ENCODE measurements around the gene ZFP36L2.

The ZFP36L2 gene

DNA sequence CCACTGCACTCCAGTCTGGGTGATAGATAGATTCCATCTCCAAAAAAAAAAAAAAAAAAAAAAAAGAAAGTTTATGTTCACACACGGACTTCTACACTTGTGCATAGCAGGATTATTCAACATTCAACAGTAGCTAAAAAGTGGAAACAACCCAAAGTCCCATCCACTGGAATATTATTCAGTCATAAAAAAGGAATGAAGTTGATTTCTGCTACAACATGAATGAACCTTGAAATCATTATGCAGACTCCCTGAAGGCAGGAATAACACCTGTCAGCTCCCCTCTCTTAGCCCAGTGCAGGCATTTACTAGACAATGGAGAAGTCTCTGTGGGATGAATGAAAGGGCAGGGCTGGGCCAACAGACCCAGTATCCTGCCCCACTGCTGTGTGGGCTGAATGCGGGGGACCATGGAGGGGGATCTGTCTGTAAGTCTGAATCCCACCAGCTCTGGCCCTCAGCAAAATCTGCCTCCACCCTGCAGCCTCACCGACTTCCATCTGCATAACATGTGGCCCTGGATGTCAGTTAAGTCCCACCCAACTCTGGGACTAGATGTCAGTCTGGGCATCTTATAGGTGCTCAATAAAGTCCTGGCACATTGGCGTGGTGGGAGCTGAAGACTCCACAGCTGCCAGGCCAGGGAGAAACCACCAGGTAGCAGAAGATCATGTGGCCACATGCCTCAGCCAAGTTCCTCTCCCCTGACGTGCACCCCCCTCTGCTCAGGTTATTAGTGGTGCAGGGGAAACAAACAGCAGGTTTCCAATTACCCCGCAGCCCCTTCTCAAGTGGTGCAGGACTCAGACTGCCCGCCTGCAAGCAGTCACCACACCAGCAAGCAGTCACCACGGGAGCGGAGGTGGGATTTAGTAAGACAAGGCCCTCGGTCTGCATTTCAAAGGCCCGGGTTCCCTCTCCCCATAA, 8.9 kb downstream of the ZFP36L2 start:
- TF ChIP-seq POLR2A (IDR thresholded peaks at IDR 0.05; ENCODE audit: low read depth, low read length) = no peak
- no peak for DNase-seq (ENCODE audit: insufficient read length, low spot score)
- no peak for FAIRE-seq

DNA sequence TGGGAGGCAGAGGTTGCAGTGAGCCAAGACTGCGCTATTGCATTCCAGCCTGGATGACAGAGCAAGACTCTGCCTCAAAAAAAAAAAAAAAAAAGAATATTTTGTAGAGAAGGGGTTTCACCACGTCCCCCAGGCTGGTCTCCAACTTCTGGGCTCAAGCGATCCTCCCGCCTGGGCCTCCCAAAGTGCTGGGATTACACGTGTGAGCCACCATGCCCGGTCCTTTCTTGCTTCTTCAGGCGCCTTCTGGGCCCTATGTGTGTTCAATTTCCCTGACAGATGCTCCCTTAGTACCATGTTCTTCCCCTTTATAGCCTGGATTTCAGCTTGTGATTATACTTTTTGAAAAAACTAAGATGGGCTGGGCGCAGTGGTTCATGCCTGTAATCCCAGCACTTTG, 9.8 kb downstream of the ZFP36L2 start:
- DNase-seq (ENCODE audit: insufficient read length, low spot score) (no peak), FAIRE-seq (no peak)
- TF ChIP-seq POLR2A (IDR thresholded peaks at IDR 0.05; ENCODE audit: low read depth, low read length) = no peak

DNA sequence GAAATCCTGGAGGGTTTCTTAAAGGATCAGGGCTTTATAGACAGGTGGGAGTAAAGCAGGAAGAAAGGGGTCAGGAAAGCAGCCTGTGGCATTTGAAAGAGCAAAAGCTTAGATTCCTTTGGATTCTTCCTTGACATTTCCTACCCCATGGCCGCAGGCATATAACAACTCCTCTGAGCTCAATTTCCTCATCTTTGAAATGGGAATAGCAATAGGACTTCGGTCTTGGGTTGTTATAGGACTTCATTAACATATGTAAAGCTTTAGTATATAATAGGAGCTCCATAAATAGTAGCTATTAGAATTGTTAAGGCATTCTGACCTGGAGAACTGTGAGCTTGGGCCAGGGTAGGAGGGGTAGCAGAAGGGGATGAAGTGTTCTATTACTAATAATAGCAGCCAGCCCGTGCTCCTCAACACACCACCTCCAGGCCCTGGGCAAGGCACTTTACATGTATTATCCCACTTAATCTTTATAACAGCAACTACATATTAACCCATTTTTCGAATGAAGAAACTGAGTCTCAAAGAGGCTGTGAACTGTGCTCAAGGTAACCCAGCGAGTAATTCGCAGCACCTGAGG, 10.6 kb downstream of the ZFP36L2 start:
- no peak for FAIRE-seq
- no peak for TF ChIP-seq POLR2A (IDR thresholded peaks at IDR 0.05; ENCODE audit: low read depth, low read length)
- no peak for DNase-seq (ENCODE audit: insufficient read length, low spot score)

DNA sequence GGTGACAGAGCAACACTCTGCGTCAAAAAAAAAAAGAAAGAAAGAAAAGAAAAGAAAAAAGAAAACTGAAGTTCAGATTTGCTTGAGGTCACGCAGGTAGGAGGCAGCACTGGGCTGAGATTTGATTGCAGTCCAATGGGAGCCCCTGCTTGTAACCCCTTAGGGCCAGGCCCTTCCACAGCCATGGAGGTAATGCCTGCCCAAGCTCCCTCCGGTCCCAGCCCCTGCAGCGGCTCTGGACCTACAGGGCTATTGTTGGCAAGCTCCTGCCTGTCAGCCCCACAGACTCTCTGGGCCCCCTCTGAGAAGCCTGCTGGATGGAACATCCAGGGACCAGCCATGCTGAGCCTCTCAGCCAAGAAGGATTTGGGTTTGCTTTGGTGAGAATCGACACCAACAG, 12.2 kb downstream of the ZFP36L2 start:
- DNase-seq (ENCODE audit: insufficient read length, low spot score) = no peak
- TF ChIP-seq POLR2A (IDR thresholded peaks at IDR 0.05; ENCODE audit: low read depth, low read length) = no peak
- FAIRE-seq = no peak

DNA sequence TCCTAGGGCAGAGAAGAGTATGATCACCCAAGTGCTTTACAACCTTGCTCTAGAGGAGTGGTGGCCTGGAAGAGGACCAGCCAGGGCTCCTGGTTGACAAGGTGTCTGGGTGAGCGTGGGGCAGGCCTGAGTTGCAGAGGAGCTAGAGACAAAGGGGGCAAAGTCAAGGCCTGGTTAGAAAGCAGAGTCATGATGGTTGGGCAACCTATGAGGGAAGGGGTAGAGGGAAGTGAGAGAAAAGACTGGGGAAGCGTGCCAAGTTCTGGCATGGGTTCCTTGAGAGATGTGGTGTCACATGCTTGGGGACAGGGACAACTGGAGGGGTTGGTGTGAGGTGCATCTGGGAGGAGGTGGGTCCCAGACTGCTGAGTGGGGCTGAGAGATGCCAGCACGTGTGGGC, 13.5 kb downstream of the ZFP36L2 start:
- no peak for DNase-seq (ENCODE audit: insufficient read length, low spot score)

DNA sequence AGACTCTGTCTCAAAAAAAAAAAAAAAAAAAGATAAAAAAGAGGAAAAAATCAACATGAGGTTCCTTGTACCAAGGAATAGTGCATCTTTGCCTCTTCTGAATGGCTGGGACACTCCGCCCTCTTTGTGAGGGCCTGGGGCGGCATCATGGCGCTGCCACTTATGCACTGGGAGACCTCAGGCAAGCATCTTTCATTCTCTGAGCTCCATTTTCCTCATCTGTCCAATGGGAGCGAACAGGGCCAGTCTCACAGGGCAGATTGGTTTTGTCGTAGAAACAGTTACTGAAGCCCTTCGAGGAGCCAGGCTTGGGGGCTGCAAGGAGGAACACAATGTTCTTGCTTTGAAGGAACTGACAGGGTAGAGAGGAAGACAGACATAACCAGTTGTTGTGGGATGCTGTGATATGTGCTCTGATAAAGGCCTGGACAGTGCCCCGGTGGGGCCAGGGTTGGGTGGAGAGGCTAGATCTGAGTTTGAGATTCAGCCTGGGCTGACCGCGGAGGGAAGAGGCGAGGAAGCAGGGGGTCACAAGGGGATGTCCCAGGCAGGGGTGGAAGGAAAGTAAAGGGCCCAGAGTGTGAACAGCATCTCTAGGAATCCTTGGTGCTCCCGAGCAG, 14.1 kb downstream of the ZFP36L2 start:
- DNase-seq (ENCODE audit: insufficient read length, low spot score) = no peak
- TF ChIP-seq POLR2A (IDR thresholded peaks at IDR 0.05; ENCODE audit: low read depth, low read length) = no peak
- FAIRE-seq = no peak

More for the DNA sequence above, 13.5 kb downstream of the ZFP36L2 start:
- TF ChIP-seq POLR2A (IDR thresholded peaks at IDR 0.05; ENCODE audit: low read depth, low read length) = no peak
- no peak for FAIRE-seq

DNA sequence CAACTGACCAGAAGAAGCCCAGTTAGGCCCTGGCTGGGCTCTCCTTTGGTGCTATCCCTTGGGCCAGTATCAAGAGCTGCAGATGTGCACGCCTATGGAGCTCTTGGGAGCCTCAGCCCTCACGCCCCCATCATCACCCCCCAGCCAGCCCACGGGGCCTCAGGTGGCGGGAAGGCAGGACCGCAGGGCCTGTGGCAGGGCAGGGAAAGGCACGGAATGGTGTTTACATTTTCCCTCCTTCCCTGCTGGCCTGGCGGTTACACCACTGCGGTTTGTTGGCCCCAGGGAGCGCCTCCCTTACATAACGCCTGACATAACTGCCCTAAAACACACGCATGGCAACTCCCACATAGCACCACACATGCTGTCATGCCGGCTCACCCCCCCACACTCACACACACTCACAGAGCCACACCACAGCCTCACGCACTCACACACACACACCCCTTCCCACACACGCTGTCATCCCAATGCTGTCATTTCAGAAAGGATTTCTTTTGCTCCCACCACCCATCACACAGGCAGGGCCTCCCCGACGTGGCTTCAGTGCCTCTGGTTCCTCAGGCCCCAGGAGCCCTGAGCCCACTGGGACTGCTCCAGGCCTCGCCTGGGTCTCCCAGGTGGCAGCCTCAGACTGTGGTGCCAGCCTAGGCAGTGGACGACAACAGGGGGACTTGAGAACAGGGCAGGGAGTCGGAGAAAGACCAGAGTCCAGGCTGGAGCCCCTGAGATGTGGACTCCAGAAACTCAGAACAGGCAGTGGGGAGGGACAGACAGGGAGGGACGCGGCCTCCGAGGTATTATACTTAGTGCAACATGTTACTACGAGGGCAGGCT, 15.7 kb downstream of the ZFP36L2 start:
- TF ChIP-seq POLR2A (IDR thresholded peaks at IDR 0.05; ENCODE audit: low read depth, low read length) = no peak

DNA sequence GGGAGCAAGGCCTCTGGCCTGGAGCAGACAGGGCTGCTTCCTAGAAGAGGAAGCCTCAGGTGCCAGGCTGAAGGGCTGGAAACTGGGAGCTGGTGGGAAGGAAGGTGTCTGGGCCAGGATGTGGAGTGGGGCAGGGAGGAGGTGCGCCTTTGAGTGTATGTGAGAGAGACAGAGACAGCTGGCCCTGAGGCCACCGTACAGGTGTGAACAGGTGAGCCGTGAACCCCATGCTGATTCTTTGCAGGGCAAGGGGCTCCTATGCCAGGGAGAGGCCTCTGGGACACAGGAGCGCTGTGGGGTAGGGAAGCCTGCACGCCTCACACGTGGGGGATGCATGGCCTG, 16.3 kb downstream of the ZFP36L2 start:
- FAIRE-seq = no peak
- DNase-seq (ENCODE audit: insufficient read length, low spot score) = no peak
- no peak for TF ChIP-seq POLR2A (IDR thresholded peaks at IDR 0.05; ENCODE audit: low read depth, low read length)

More for the DNA sequence above, 15.7 kb downstream of the ZFP36L2 start:
- FAIRE-seq (no peak), DNase-seq (ENCODE audit: insufficient read length, low spot score) (no peak)

DNA sequence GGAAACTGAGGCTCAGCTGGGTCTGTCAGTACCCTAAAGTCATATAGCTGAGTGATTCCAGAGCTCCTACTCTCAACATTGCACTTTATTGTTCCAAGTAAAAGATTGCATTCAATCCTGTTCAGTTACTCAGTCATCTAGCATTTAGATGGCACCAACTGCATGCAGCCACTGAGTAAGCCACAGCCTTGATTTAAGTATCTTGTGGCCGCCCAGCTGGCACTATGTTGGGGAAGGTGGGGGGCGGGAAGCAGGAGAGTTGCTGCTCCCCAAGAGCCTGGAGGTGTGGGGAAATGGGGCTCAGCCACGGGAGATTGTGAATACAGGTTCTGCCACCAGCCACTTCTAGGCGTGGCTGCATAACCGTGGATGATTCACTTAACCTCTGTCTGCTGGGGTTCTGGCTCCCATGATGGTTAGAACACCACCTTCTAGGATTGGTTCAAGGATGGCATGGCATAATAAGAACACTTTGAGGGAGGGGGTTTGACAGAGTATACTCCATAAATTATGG, 17.1 kb downstream of the ZFP36L2 start:
- DNase-seq (ENCODE audit: insufficient read length, low spot score) = no peak
- TF ChIP-seq POLR2A (IDR thresholded peaks at IDR 0.05; ENCODE audit: low read depth, low read length) = no peak
- FAIRE-seq = no peak

DNA sequence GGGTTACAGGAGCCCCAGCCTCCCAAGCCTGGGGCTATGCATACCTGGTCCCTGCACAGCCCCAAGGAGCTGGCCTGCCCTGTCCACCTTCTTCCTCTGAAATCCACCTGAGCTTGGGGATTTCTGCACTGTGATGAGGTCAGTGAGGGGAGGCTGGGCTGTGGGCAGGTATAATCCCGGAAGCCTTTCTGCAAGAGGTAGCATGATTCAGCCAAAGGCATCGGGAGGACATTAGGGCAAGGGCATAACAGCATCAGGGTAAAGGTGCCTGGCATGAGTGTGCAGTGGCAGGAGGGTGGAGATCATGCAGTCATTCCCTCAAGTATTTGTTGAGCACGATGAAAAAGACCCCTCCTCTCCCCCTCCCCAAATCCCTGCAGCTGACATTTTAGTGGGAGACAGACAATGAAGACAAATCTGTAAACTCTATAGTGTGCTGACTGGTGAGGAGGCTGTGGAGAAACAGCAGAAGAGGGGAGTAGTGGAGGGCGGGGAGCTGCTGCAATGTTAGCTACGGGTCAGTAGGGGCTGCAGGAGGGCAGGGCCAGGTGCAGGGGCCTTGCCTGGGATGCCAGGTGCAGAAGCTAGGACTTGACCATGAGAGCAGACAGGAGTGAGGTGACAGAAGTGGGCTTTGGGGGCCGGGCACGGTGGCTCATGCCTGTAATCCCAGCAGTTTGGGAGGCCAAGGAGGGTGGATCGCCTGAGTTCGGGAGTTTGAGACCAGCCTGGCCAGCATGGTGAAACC, 18.7 kb downstream of the ZFP36L2 start:
- DNase-seq (ENCODE audit: insufficient read length, low spot score) (no peak), FAIRE-seq (no peak)
- TF ChIP-seq POLR2A (IDR thresholded peaks at IDR 0.05; ENCODE audit: low read depth, low read length) = no peak

DNA sequence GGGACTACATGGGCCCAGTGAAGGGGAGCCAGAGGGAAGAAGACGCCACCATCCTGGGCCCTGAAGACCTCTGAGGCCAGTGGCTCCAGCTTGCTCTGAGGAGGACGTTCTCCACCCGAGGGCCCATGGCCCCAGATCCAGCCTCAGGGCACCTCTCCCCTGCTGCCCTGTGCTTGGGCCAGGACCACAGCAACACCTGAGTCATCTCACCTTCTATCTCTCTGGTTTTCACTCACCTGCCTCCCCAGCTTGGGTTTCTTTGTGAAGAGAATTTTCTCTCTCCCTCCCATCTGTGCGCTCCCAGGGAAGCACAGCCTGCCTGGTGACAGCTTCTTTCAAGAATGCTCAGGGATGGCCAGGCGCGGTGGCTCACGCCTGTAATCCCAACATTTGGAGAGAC, 19.8 kb downstream of the ZFP36L2 start:
- DNase-seq (ENCODE audit: insufficient read length, low spot score) (no peak), FAIRE-seq (no peak)
- no peak for TF ChIP-seq POLR2A (IDR thresholded peaks at IDR 0.05; ENCODE audit: low read depth, low read length)

DNA sequence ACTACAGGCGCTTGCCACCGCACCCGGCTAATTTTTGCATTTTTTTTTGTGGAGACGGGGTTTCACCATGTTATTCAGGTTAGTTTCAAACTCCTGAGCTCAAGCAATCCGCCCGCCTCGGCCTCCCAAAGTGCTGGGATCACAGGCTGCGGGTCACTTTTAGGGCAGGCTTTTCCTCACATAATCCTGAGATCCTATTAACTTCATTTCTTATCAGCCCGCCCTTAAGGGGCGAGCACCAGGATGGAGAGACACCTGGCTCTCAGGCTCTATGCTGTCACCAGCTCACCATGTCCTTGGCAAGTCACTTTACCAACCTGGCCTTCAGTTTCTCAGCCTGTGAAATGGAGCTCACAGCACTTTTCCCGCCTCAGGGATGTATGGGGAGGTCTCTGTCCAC, 23.0 kb downstream of the ZFP36L2 start:
- TF ChIP-seq POLR2A (IDR thresholded peaks at IDR 0.05; ENCODE audit: low read depth, low read length) = no peak
- FAIRE-seq = no peak

DNA sequence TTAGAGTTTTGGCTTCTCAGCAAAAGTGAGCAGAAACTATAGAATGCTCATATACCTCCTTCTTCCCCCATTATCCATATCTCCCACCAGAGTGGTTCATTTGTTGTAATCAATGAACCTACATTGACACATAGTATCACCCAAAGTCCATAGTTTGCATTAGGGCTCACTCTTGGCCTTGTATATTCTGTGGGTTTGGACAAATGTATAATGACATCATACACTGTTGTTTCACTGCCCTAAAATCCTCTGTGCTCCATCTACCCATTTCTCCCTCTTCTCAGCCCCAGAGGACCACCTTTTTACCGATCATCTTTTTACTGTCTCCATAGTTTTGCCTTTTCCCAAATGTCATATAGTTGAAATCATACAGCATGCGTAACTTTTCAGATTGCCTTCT, 24.1 kb downstream of the ZFP36L2 start:
- FAIRE-seq = no peak
- TF ChIP-seq POLR2A (IDR thresholded peaks at IDR 0.05; ENCODE audit: low read depth, low read length) = no peak
- DNase-seq (ENCODE audit: insufficient read length, low spot score) = no peak

More for the DNA sequence above, 23.0 kb downstream of the ZFP36L2 start:
- no peak for DNase-seq (ENCODE audit: insufficient read length, low spot score)

All from H54 (cell line).